K562 (cell line): ENCODE results near the gene OPCML. TPM values are rescaled to one million over a fixed set of nuclear protein-coding genes. Genes with fewer than 3 reads are reported as not detected.

Experiments
- ATAC-seq: fragments of 200-7000 bp; cut with Tn5 transposase; 3 replicates; pipeline ENCODE4 v1.9.1; 2020; ENCODE audit warnings: moderate library complexity
- BruUV-seq: library from RNA; stranded (reverse); fragments of 400-500 nt; replicated peaks from 2 replicates; lab custom pipeline; 2021; lab: Mats Ljungman, UMichigan
- CTCF ChIA-PET: fragments of 300-600 bp; formaldehyde crosslinking; extraction: SDS; loops from one replicate; lab custom pipeline; 2021; ENCODE audit warnings: low intra/inter-chr PET ratio; lab: Yijun Ruan, JAX
- POLR2A ChIA-PET: fragments of 300-600, 350-650 bp; sonication (Branson Sonifier 250); formaldehyde crosslinking; extraction: SDS; loops from one replicate; lab custom pipeline; 2021; ENCODE audit warnings: antibody characterized with exemption, inconsistent platforms; lab: Yijun Ruan, JAX
- DNase-seq, 4 experiments: peaks; one replicate each; pipeline versions ENCODE4 v3.0.0 to v3.0.0-alpha.2; 2011 to 2018; ENCODE audit warnings: low spot score in 3 of 4, mixed read lengths in 3 of 4; ENCODE audit errors: extremely low read depth in 1 of 4
- FAIRE-seq: peaks from 2 replicates; lab custom pipeline; 2011; peaks lifted over from hg19 to GRCh38; lab: Jason Lieb, UNC
- H2AFZ ChIP-seq: 2 replicates; pipeline ENCODE4 v1.6.0; 2011; ENCODE audit warnings: low read depth, low read length, control low read depth, inconsistent platforms
- H3K27ac ChIP-seq: fragments of 200-600 bp; 3 replicates; pipeline ENCODE4 v1.8.0; 2011; ENCODE audit warnings: low read depth, mild to moderate bottlenecking, control low read depth, inconsistent platforms, low read length, moderate library complexity, mixed read lengths; ENCODE audit errors: extremely low read depth
- H3K27me3 ChIP-seq, 2 experiments: fragments of 300-600 bp in 1 of 2; 2 replicates in 1 of 2; 3 replicates in 1 of 2; pipeline versions ENCODE4 v1.6.0 to v1.8.0; 2011; ENCODE audit warnings: inconsistent platforms in 2 of 2, low read length in 2 of 2, mild to moderate bottlenecking in 1 of 2, mixed read lengths in 1 of 2, moderate library complexity in 1 of 2; ENCODE audit not compliant: control insufficient read depth in 2 of 2, insufficient read depth in 2 of 2
- H3K36me3 ChIP-seq: fragments of 300-600 bp; 3 replicates; pipeline ENCODE4 v1.8.0; 2011; ENCODE audit warnings: mild to moderate bottlenecking, low read length, inconsistent platforms; ENCODE audit not compliant: control insufficient read depth, insufficient read depth
- H3K4me1 ChIP-seq, 2 experiments: fragments of 200-600 bp in 1 of 2; replicated peaks in 1 of 2; 2 replicates in 1 of 2; 3 replicates in 1 of 2; pipeline versions ENCODE4 v1.5.1 to v1.8.0; 2011; ENCODE audit warnings: inconsistent platforms in 2 of 2, low read length in 2 of 2, mild to moderate bottlenecking in 1 of 2, mixed read lengths in 1 of 2, moderate library complexity in 1 of 2; ENCODE audit not compliant: control insufficient read depth in 2 of 2, insufficient read depth in 2 of 2
- H3K4me2 ChIP-seq: 2 replicates; pipeline ENCODE4 v1.6.1; 2011; ENCODE audit warnings: low read length, control low read depth, inconsistent platforms, mixed read lengths; ENCODE audit not compliant: insufficient read depth
- H3K4me3 ChIP-seq: fragments of 200-600 bp; sonication (generic), shearing (Covaris generic); 2 replicates; pipeline ENCODE4 v1.5.1; 2016; ENCODE audit warnings: control low read depth, inconsistent platforms
- H3K79me2 ChIP-seq: fragments of 200-600 bp; 3 replicates; pipeline ENCODE4 v1.8.0; 2011; ENCODE audit warnings: low read length, inconsistent platforms; ENCODE audit not compliant: control insufficient read depth, insufficient read depth
- H3K9ac ChIP-seq, 2 experiments: 2 replicates each; pipeline versions ENCODE4 v1.6.0 to v1.6.1; 2011; ENCODE audit warnings: low read depth in 2 of 2, low read length in 2 of 2, control low read depth in 1 of 2, inconsistent platforms in 1 of 2, mild to moderate bottlenecking in 1 of 2, mixed read lengths in 1 of 2; ENCODE audit not compliant: insufficient read depth in 1 of 2
- H3K9me1 ChIP-seq: one replicate; pipeline ENCODE4 v1.6.0; 2011; ENCODE audit warnings: inconsistent platforms, mild to moderate bottlenecking, low read length, moderate library complexity; ENCODE audit not compliant: control insufficient read depth, insufficient read depth
- H3K9me3 ChIP-seq: replicated peaks from 2 replicates; pipeline ENCODE4 v1.5.1; 2011; ENCODE audit warnings: low read depth, low read length, inconsistent platforms; ENCODE audit not compliant: control insufficient read depth, insufficient read depth
- H4K20me1 ChIP-seq: replicated peaks from 2 replicates; pipeline ENCODE4 v1.6.1; 2011; ENCODE audit warnings: low read length, inconsistent platforms, mixed read lengths; ENCODE audit not compliant: control insufficient read depth, insufficient read depth
- CSDE1 ChIP-seq, 2 experiments: fragments of 450-650 bp; IDR thresholded peaks; 2 replicates each; pipeline ENCODE4 v1.6.1; 2016; ENCODE audit warnings: mild to moderate bottlenecking in 1 of 2
- L3MBTL2 ChIP-seq: fragments of 450-650 bp; IDR thresholded peaks from 2 replicates; pipeline ENCODE4 v1.6.1; 2016; ENCODE audit warnings: mild to moderate bottlenecking, moderate library complexity
- TRIM28 ChIP-seq: fragments of 450-650 bp; IDR thresholded peaks from 2 replicates; pipeline ENCODE4 v1.6.1; 2017
- ZFP30 ChIP-seq: fragments of 250-450 bp; sonication (Bioruptor Pico); IDR thresholded peaks from 2 replicates; pipeline ENCODE4 v1.8.0; 2022; ENCODE audit warnings: moderate library complexity, mild to moderate bottlenecking, inconsistent platforms, borderline replicate concordance
- WGBS: fragments of 100-300 bp; shearing (Covaris generic); methylation state at CpG from one replicate; pipeline ENCODE4 v1.1.6; 2016; ENCODE audit warnings: low coverage, mixed read lengths; ENCODE audit not compliant: insufficient coverage; ENCODE audit errors: missing lambda C conversion rate; 5-methylcytosine and 5-hydroxymethylcytosine counted together
- in situ Hi-C: fragments of 300-500 bp; cut with MboI; formaldehyde crosslinking; loops from 4 replicates; pipeline ENCODE4 v1.15.0; 2018; ENCODE audit warnings: inconsistent platforms, mixed read lengths
- intact Hi-C: fragments of 100-400 bp; cut with micrococcal nuclease; formaldehyde crosslinking; loops from 2 replicates; pipeline ENCODE4 v1.14.2; 2022
- polyA plus RNA-seq, 8 experiments: library from polyadenylated mRNA; depleted of rRNA in 4 of 8; stranded (reverse) in 5 of 8; unstranded in 3 of 8; fragments of >200 nt; fragmentation: Nextera tagmentation in 2 of 8; fragmentation: Illumina TruSeq in 1 of 8; extraction: Ambion mirVana in 2 of 8; extraction: Trizol in 1 of 8; gene quantifications; 2 replicates each; pipeline versions ENCODE4 v1.2.1 to v1.2.3, GENCODE V29; 2011 to 2014; ENCODE audit warnings: inconsistent platforms in 1 of 8, missing spikeins in 1 of 8
- total RNA-seq, 7 experiments: library from RNA; depleted of rRNA in 6 of 7; stranded (reverse); fragments of >200 nt in 6 of 7; fragmentation: Illumina TruSeq in 2 of 7; extraction: Trizol in 2 of 7; gene quantifications; 2 replicates each; pipeline versions ENCODE4 v1.2.1 to v1.2.3, GENCODE V29; 2011 to 2021; ENCODE audit warnings: low replicate concordance in 1 of 7
- TF ChIP-seq, protein P1 (sequence below): fragments of 200-800 bp; sonication (Bioruptor generic); IDR thresholded peaks from 2 replicates; pipeline ENCODE4 v1.6.1; 2017; ENCODE audit warnings: missing genetic modification characterization, missing compliant biosample characterization
- TF ChIP-seq, protein P2 (sequence below): IDR thresholded peaks from 3 replicates; pipeline ENCODE4 v1.6.1; 2011; ENCODE audit warnings: borderline replicate concordance, mild to moderate bottlenecking, moderate library complexity; ENCODE audit not compliant: insufficient read length; ENCODE audit errors: extremely low read depth

The OPCML gene
- total and polyA plus RNA-seq, 9 of the 15 experiments (the other 6 are each of a cell fraction or from before 2014, with no cell fraction given), result not detected

DNA sequence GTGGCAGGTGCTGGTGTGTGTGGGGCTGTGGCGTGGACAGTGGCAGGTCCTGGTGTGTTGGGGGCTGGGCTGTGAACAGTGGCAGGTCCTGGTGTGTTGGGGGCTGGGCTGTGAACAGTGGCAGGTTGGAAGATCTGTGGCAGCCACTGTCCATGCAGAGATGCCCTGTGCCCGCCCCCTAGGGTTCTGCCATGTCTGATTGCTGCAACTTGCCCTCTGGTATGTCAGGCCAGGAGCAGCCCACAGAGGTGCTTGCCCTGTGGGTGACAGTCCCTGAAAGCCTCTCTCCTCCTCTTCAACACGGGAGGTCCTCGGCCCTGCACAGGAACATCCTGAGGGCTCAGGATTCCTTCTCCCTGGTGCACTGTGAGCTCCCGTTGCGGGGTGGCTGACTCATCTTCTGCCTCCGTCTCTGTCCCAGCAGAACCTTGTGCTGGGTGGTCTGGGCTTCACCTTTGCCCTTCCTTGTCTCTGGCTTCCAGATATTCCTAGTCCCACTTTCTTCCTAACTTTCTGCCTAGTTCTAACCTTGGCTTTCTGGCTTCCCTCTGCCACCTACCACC is 13.5 kb downstream of the OPCML start:
- ChIA-PET CTCF (no interaction called here), POLR2A (no interaction called here)
- Histone ChIP-seq H3K79me2 (no peaks in the 10 kb centered on the region), H3K36me3 (no peaks in the 10 kb centered on the region), H3K9me1 (no peaks in the 10 kb centered on the region), H3K4me2 (no peak overlapping the region), H2AFZ (no peak overlapping the region), H3K4me3 (no peak overlapping the region), H3K27me3 (no peaks in the 10 kb centered on the region), H4K20me1 (no peaks in the 10 kb centered on the region), H3K27ac (no peak overlapping the region), H3K9me3 (no peaks in the 10 kb centered on the region), H3K9ac (no peak overlapping the region), H3K4me1 (no peaks in the 10 kb centered on the region)
- no peak for ATAC-seq
- intact Hi-C loops, result no loop called here
- no peak for DNase-seq
- no peak for FAIRE-seq
- WGBS, result 0% methylated on average over 7 of the region's 7 CpGs
- in situ Hi-C loops, result no loop called here
- BruUV-seq, result no TSS peak
- no peak for TF ChIP-seq CSDE1 (IDR thresholded peaks at IDR 0.05)
- TF ChIP-seq, protein P1, sequence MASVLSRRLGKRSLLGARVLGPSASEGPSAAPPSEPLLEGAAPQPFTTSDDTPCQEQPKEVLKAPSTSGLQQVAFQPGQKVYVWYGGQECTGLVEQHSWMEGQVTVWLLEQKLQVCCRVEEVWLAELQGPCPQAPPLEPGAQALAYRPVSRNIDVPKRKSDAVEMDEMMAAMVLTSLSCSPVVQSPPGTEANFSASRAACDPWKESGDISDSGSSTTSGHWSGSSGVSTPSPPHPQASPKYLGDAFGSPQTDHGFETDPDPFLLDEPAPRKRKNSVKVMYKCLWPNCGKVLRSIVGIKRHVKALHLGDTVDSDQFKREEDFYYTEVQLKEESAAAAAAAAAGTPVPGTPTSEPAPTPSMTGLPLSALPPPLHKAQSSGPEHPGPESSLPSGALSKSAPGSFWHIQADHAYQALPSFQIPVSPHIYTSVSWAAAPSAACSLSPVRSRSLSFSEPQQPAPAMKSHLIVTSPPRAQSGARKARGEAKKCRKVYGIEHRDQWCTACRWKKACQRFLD (CRISPR knock-in tag), result no peak
- TF ChIP-seq, protein P2, sequence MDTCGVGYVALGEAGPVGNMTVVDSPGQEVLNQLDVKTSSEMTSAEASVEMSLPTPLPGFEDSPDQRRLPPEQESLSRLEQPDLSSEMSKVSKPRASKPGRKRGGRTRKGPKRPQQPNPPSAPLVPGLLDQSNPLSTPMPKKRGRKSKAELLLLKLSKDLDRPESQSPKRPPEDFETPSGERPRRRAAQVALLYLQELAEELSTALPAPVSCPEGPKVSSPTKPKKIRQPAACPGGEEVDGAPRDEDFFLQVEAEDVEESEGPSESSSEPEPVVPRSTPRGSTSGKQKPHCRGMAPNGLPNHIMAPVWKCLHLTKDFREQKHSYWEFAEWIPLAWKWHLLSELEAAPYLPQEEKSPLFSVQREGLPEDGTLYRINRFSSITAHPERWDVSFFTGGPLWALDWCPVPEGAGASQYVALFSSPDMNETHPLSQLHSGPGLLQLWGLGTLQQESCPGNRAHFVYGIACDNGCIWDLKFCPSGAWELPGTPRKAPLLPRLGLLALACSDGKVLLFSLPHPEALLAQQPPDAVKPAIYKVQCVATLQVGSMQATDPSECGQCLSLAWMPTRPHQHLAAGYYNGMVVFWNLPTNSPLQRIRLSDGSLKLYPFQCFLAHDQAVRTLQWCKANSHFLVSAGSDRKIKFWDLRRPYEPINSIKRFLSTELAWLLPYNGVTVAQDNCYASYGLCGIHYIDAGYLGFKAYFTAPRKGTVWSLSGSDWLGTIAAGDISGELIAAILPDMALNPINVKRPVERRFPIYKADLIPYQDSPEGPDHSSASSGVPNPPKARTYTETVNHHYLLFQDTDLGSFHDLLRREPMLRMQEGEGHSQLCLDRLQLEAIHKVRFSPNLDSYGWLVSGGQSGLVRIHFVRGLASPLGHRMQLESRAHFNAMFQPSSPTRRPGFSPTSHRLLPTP, result no peak
- TF ChIP-seq L3MBTL2, result no peak
- TF ChIP-seq ZFP30 (CRISPR knock-in tag), result no peak
- TF ChIP-seq TRIM28, result no peak
